ENCODE results near the gene STARD5.

- no peak for TF ChIP-seq CTCF (IDR thresholded peaks at IDR 0.05)
- TF ChIP-seq POLR2A (IDR thresholded peaks at IDR 0.05) = no peak
- no peak for TF ChIP-seq EP300 (IDR thresholded peaks at IDR 0.05)
Observed at GRCh38 chr15:81363276-81363675, 39.3 kb upstream of the STARD5 start.

Data from tibial nerve (tissue), 4 donors.